HG03108 (cell line): ENCODE data around the gene FAM53A.

Experiments used
- ATAC-seq: cut with Tn5 transposase; IDR thresholded peaks from one replicate; pipeline ENCODE4 v1.9.1; 2021; ENCODE audit warnings: moderate library complexity; ENCODE audit not compliant: unreplicated experiment

Gene FAM53A

GRCh38 chr4:1595789-1596325 lies 88.3 kb downstream of the FAM53A start:
- ATAC-seq = no peak

- no peak for ATAC-seq
Measured at GRCh38 chr4:1594871-1595788, 89.0 kb downstream of the FAM53A start.

- ATAC-seq = no peak
Measured at GRCh38 chr4:1593881-1594345, 90.2 kb downstream of the FAM53A start.

GRCh38 chr4:1593458-1593857 lies 90.7 kb downstream of the FAM53A start:
- ATAC-seq = no peak

- ATAC-seq = no peak
Measured at GRCh38 chr4:1592709-1593417, 91.2 kb downstream of the FAM53A start.

GRCh38 chr4:1592068-1592708 lies 91.9 kb downstream of the FAM53A start:
- ATAC-seq = no peak

- no peak for ATAC-seq
Measured at GRCh38 chr4:1591107-1591506, 93.0 kb downstream of the FAM53A start.

GRCh38 chr4:1590244-1590643 lies 93.9 kb downstream of the FAM53A start:
- no peak for ATAC-seq
